ENCODE measurements around the gene VMP1.
"Not testable (repeated sequence)": the region's sequence is repeated elsewhere in the genome, so short reads cannot be mapped to it uniquely, and the experiment has no call there.

VMP1 gene

DNA sequence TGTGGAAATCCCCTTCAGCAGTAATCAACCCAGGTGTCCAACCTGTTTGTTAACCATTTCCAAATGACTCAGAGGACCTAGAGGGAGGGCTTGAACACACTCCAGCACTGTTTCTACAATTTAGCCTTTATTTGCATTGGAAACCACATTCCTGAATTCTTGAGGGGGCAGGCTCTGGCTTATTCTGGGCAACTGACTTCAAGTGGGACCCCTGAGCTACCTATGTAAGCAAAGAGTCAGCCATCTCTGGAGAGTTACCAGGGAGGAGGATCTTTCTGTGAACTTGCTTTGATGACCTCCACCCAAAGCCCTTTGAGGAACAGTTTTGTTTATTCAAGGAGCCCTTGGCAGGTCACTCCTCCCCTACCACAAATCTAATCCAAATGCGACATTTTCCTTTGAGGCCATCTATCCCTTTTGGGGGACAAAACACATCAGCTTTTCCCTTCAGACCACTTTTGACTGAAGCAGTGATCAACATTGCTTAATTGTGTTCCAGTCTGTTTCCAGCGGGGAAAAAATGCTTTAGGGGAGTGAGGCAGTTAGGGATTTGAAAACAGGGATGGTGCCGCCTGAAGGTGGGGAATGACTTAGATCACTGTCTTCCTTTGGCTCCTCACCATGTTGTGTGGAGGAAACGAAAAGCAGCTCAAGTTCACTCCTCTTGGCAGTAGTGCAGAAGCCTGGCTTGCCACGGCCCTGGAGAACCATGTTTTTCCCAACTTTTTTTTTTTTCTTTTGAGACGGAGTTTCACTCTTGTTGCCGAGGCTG, 139.1 kb downstream of the VMP1 start:
- peak overlapping the region; percentile 48 to 100 (median 79) for H3K27ac ChIP-seq
- H4K20me1 ChIP-seq = peaks cover 0 to 27% (median 0%) of the 10 kb centered on the region in 11 experiments; a peak in 3 of 22 replicates
- H3K9me3 ChIP-seq (replicated peaks in 1 of 11) = no peaks in the 10 kb centered on the region
- H3K9ac ChIP-seq = peak overlapping the region; percentile 9 to 72 (median 35); a peak in 13 of 22 replicates
- peaks cover 26 to 79% (median 58%) of the 10 kb centered on the region in 10 experiments for H3K4me1 ChIP-seq
- H3K4me2 ChIP-seq = peak overlapping the region; percentile 32 to 91 (median 60); a peak in 20 of 22 replicates
- H3K4me3 ChIP-seq = no peak overlapping the region
- H3K27me3 ChIP-seq = no peaks in the 10 kb centered on the region
- H3K36me3 ChIP-seq = peaks cover 0 to 15% (median 9%) of the 10 kb centered on the region in 11 experiments; a peak in 16 of 22 replicates
- TF ChIP-seq Cebpa-rat (IDR thresholded peaks at IDR 0.05) = no peak

DNA sequence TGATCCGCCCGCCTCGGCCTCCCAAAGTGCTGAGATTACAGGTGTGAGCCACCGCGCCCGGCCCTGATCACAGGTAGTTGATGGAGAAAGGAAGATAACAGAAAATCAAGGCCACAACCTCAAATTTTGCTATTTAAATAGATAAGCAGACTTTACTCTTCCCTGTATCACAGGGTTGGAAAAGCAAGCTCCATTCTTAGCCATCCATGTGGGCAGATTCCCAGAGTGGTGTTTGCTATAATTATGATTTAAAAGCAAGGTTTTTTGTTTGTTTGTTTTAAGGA, 140.9 kb downstream of the VMP1 start:
- Histone ChIP-seq H4K20me1 (peaks cover 0 to 12% (median 0%) of the 10 kb centered on the region in 11 experiments; a peak in 3 of 22 replicates), H3K4me3 (no peak overlapping the region; a peak in 1 of 20 replicates), H3K27ac (peak overlapping the region; percentile 67 to 100 (median 79)), H3K9me3 (replicated peaks in 1 of 11) (no peaks in the 10 kb centered on the region), H3K27me3 (no peaks in the 10 kb centered on the region), H3K4me2 (peak overlapping the region; percentile 0 to 91 (median 71); a peak in 20 of 22 replicates), H3K36me3 (no peaks in the 10 kb centered on the region), H3K9ac (peak overlapping the region in 9 of 11 experiments; percentile 32 to 71 (median 55); a peak in 14 of 22 replicates), H3K4me1 (peaks cover 26 to 93% (median 67%) of the 10 kb centered on the region in 10 experiments)
- TF ChIP-seq Cebpa-rat (IDR thresholded peaks at IDR 0.05) = no peak

DNA sequence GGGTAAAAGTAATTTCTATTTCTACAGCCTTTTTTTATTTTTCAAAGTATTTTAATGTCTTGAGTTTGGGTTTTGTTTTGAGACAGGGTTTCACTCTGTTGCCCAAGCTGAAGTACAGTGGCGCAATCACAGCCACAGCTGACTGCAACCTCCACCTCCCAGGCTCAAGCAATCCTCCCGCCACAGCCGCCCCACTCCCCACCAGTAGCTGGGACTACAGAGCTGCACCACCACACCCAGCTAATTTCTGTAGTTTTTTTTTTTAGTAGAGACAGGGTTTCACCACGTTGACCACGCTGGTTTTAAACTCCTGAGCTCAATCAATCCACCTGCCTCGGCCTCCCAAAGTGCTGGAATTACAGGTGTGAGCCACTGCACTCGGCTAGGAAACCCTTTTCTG, 141.3 kb downstream of the VMP1 start:
- no peaks in the 10 kb centered on the region for H3K36me3 ChIP-seq
- H3K4me2 ChIP-seq = peak overlapping the region; percentile 0 to 91 (median 71)
- H3K4me1 ChIP-seq = peaks cover 26 to 98% (median 68%) of the 10 kb centered on the region in 10 experiments
- H3K4me3 ChIP-seq = no peak overlapping the region; a peak in 1 of 20 replicates
- H3K9ac ChIP-seq = peak overlapping the region; percentile 25 to 71 (median 51); a peak in 17 of 22 replicates
- peak; percentile 63 to 94 (median 91); a peak in 20 of 22 replicates for TF ChIP-seq Cebpa-rat (IDR thresholded peaks at IDR 0.05)
- H3K27ac ChIP-seq = peak overlapping the region; percentile 67 to 100 (median 79)
- no peaks in the 10 kb centered on the region for H3K27me3 ChIP-seq
- peaks cover 0 to 12% (median 0%) of the 10 kb centered on the region in 11 experiments; a peak in 3 of 22 replicates for H4K20me1 ChIP-seq
- H3K9me3 ChIP-seq (replicated peaks in 1 of 11) = no peaks in the 10 kb centered on the region

DNA sequence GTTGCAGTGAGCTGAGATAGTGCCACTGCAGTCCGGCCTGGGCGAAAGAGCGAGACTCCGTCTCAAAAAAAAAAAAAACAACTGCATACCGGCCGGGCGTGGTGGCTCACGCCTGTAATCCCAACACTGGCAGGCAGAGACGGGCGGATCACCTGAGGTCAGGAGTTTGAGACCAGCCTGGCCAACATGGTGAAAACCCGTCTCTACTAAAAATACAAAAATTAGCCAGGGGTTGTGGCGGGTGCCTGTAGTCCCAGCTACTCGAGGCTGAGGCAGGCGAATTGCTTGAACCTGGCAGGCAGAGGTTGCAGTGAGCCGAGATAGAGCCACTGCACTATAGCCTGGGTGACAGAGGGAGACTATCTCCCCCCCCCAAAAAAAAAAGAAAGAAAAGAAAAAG, 142.9 kb downstream of the VMP1 start:
- peak overlapping the region in 5 of 11 experiments; percentile 65 to 91 (median 76); a peak in 4 of 22 replicates for H3K4me2 ChIP-seq
- not testable (repeated sequence) for H3K9me3 ChIP-seq (replicated peaks in 1 of 11)
- peak overlapping the region in 9 of 11 experiments; percentile 50 to 100 (median 79); a peak in 7 of 22 replicates for H3K27ac ChIP-seq

GRCh38 chr17:59851439-59852375, 144.3 kb downstream of the VMP1 start:
- peak overlapping the region in 3 of 11 experiments; percentile 9 to 30 (median 22); a peak in 3 of 22 replicates for H3K9ac ChIP-seq
- H3K36me3 ChIP-seq = no peaks in the 10 kb centered on the region
- no peaks in the 10 kb centered on the region for H3K27me3 ChIP-seq
- no peak for TF ChIP-seq Cebpa-rat (IDR thresholded peaks at IDR 0.05)
- peaks cover 12 to 99% (median 55%) of the 10 kb centered on the region in 10 experiments for H3K4me1 ChIP-seq
- peak overlapping the region in 10 of 11 experiments; percentile 2 to 60 (median 44); a peak in 18 of 22 replicates for H3K27ac ChIP-seq
- H3K4me3 ChIP-seq = no peak overlapping the region
- no peaks in the 10 kb centered on the region for H3K9me3 ChIP-seq (replicated peaks in 1 of 11)
- no peaks in the 10 kb centered on the region for H4K20me1 ChIP-seq
- peak overlapping the region in 6 of 11 experiments; percentile 18 to 70 (median 50); a peak in 10 of 22 replicates for H3K4me2 ChIP-seq

More for the DNA sequence above, 142.9 kb downstream of the VMP1 start:
- peaks cover 26 to 99% (median 62%) of the 10 kb centered on the region in 10 experiments for H3K4me1 ChIP-seq
- not testable (repeated sequence) for H3K9ac ChIP-seq, H3K27me3 ChIP-seq, H3K4me3 ChIP-seq, H3K36me3 ChIP-seq, H4K20me1 ChIP-seq

DNA sequence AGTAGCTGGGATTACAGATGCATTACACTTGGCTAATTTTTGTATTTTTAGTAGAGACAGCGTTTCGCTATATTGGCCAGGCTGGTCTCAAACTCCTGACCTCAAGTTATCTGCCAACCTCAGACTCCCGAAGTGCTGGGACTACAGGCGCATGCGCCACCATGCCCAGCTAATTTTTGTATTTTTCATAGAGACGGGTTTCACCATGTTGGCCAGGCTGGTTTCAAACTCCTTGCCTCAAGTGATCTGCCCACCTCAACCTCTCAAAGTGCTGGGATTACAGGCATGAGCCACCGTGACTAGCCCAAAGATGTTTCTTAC, 145.4 kb downstream of the VMP1 start:
- H3K4me1 ChIP-seq = peaks cover 9 to 94% (median 46%) of the 10 kb centered on the region in 10 experiments; a peak in 19 of 20 replicates
- not testable (repeated sequence) for H3K9ac ChIP-seq; H3K36me3 ChIP-seq; H4K20me1 ChIP-seq; H3K27me3 ChIP-seq; H3K4me3 ChIP-seq; H3K9me3 ChIP-seq (replicated peaks in 1 of 11)
- H3K4me2 ChIP-seq = peak overlapping the region in 5 of 11 experiments; percentile 13 to 61 (median 38); a peak in 6 of 22 replicates
- H3K27ac ChIP-seq = peak overlapping the region in 10 of 11 experiments; percentile 9 to 60 (median 42); a peak in 14 of 22 replicates

- Histone ChIP-seq H4K20me1 (no peaks in the 10 kb centered on the region), H3K27me3 (no peaks in the 10 kb centered on the region), H3K36me3 (no peaks in the 10 kb centered on the region), H3K27ac (peak overlapping the region in 9 of 11 experiments; percentile 9 to 60 (median 42); a peak in 14 of 22 replicates), H3K4me1 (peaks cover 9 to 90% (median 40%) of the 10 kb centered on the region in 10 experiments; a peak in 19 of 20 replicates), H3K4me3 (no peak overlapping the region), H3K9me3 (replicated peaks in 1 of 11) (no peaks in the 10 kb centered on the region), H3K4me2 (peak overlapping the region in 6 of 11 experiments; percentile 3 to 61 (median 26); a peak in 5 of 22 replicates), H3K9ac (no peak overlapping the region; a peak in 1 of 22 replicates)
- TF ChIP-seq Cebpa-rat (IDR thresholded peaks at IDR 0.05) = no peak
These were observed 145.9 kb downstream of the VMP1 start for GRCh38 chr17:59853168-59853918.

GRCh38 chr17:59853919-59854729, 146.7 kb downstream of the VMP1 start:
- not testable (repeated sequence) for H3K9ac ChIP-seq; H3K36me3 ChIP-seq; H3K27me3 ChIP-seq; H4K20me1 ChIP-seq; H3K9me3 ChIP-seq (replicated peaks in 1 of 11); H3K4me3 ChIP-seq
- Histone ChIP-seq H3K4me1 (peaks cover 2 to 90% (median 33%) of the 10 kb centered on the region in 10 experiments; a peak in 17 of 20 replicates), H3K27ac (peak overlapping the region in 3 of 11 experiments; percentile 32 to 60 (median 52); a peak in 2 of 22 replicates), H3K4me2 (peak overlapping the region in 3 of 11 experiments; percentile 38 to 61 (median 59); a peak in 3 of 22 replicates)

Data from BLaER1 treated with 17β-estradiol and CSF1 and Interleukin-3, amounts not matched to agents 10 nM and 100 nM (cell line).